Liver (tissue), 9 donors: Measurements from ENCODE around the gene SPTBN4. TPM values are rescaled to one million over a fixed set of nuclear protein-coding genes. Genes with fewer than 3 reads are reported as not detected.

ENCODE experiments used
- DNase-seq: peaks from one replicate; pipeline ENCODE4 v3.0.0-alpha.2; 2017; ENCODE audit warnings: low spot score
- H3K27ac ChIP-seq, 2 donors: one replicate each; pipeline ENCODE4 v1.7.0; 2013; ENCODE audit warnings: inconsistent platforms in 2 of 2, low read length in 2 of 2, control low read depth in 1 of 2, low read depth in 1 of 2, mild to moderate bottlenecking in 1 of 2
- H3K27me3 ChIP-seq, 4 donors: one replicate each; pipeline versions ENCODE4 v1.6.1 to v1.7.0; 2013; ENCODE audit warnings: low read length in 3 of 4, inconsistent platforms in 1 of 4, mild to moderate bottlenecking in 1 of 4, moderate library complexity in 1 of 4; ENCODE audit not compliant: control insufficient read depth in 4 of 4, insufficient read depth in 4 of 4
- H3K36me3 ChIP-seq, 4 donors: one replicate each; pipeline versions ENCODE4 v1.6.1 to v1.7.0; 2013; ENCODE audit warnings: low read length in 3 of 4, mild to moderate bottlenecking in 3 of 4, low read depth in 1 of 4, moderate library complexity in 1 of 4; ENCODE audit not compliant: control insufficient read depth in 4 of 4, insufficient read depth in 3 of 4
- H3K4me1 ChIP-seq, 4 donors: one replicate each; pipeline versions ENCODE4 v1.6.1 to v1.7.0; 2013; ENCODE audit warnings: low read length in 3 of 4, mild to moderate bottlenecking in 3 of 4, moderate library complexity in 1 of 4; ENCODE audit not compliant: control insufficient read depth in 4 of 4, insufficient read depth in 4 of 4
- H3K4me3 ChIP-seq, 3 donors: one replicate each; pipeline versions ENCODE4 v1.6.1 to v1.7.0; 2013; ENCODE audit warnings: low read length in 3 of 3, control low read depth in 1 of 3, low read depth in 1 of 3, mild to moderate bottlenecking in 1 of 3
- H3K9ac ChIP-seq, 2 donors: one replicate each; pipeline ENCODE4 v1.7.0; 2013; ENCODE audit warnings: low read length in 2 of 2, mild to moderate bottlenecking in 2 of 2, moderate library complexity in 2 of 2, control low read depth in 1 of 2, low read depth in 1 of 2
- H3K9me3 ChIP-seq, 4 donors: one replicate each; pipeline versions ENCODE4 v1.6.1 to v1.7.0; 2013; ENCODE audit warnings: low read length in 3 of 4; ENCODE audit not compliant: control insufficient read depth in 4 of 4
- ATF3 ChIP-seq: IDR thresholded peaks from 2 replicates; pipeline ENCODE4 v1.6.1; 2016; ENCODE audit warnings: antibody characterized with exemption
- CTCF ChIP-seq: fragments of 150-350 bp; IDR thresholded peaks from 2 replicates; pipeline ENCODE4 v1.5.1; 2017; ENCODE audit warnings: improper control_type of control experiment, low read depth, low read length; ENCODE audit not compliant: missing input control
- EGR1 ChIP-seq, 2 donors: IDR thresholded peaks; 2 replicates each; pipeline ENCODE4 v1.6.1; 2016 to 2018; ENCODE audit warnings: antibody characterized with exemption in 2 of 2, low read depth in 2 of 2
- FOXA1 ChIP-seq: IDR thresholded peaks from 2 replicates; pipeline ENCODE4 v1.6.1; 2016; ENCODE audit warnings: antibody characterized with exemption
- FOXA2 ChIP-seq: IDR thresholded peaks from 2 replicates; pipeline ENCODE4 v1.6.1; 2016; ENCODE audit warnings: antibody characterized with exemption
- GABPA ChIP-seq, 2 donors: IDR thresholded peaks in 1 of 2; conservative IDR thresholded peaks in 1 of 2; 2 replicates each; pipeline ENCODE4 v1.6.1; 2016; ENCODE audit warnings: antibody characterized with exemption in 2 of 2, mild to moderate bottlenecking in 1 of 2, moderate library complexity in 1 of 2
- HNF4A ChIP-seq, 2 donors: conservative IDR thresholded peaks; 2 replicates each; pipeline ENCODE4 v1.6.1; 2016; ENCODE audit warnings: antibody characterized with exemption in 2 of 2, mild to moderate bottlenecking in 2 of 2
- HNF4G ChIP-seq: IDR thresholded peaks from 2 replicates; pipeline ENCODE4 v1.6.1; 2016; ENCODE audit warnings: antibody characterized with exemption
- JUND ChIP-seq, 2 donors: IDR thresholded peaks; 2 replicates each; pipeline ENCODE4 v1.6.1; 2016; ENCODE audit warnings: antibody characterized with exemption in 2 of 2
- MAX ChIP-seq: IDR thresholded peaks from 2 replicates; pipeline ENCODE4 v1.6.1; 2016; ENCODE audit warnings: antibody characterized with exemption
- NR2F2 ChIP-seq: IDR thresholded peaks from 2 replicates; pipeline ENCODE4 v1.6.1; 2016; ENCODE audit warnings: antibody characterized with exemption
- RAD21 ChIP-seq, 2 donors: IDR thresholded peaks; 2 replicates each; pipeline ENCODE4 v1.6.1; 2016; ENCODE audit warnings: antibody characterized with exemption in 2 of 2, mild to moderate bottlenecking in 2 of 2
- REST ChIP-seq: IDR thresholded peaks from 2 replicates; pipeline ENCODE4 v1.6.1; 2016; ENCODE audit warnings: antibody characterized with exemption, mild to moderate bottlenecking
- RXRA ChIP-seq, 2 donors: IDR thresholded peaks; 2 replicates each; pipeline ENCODE4 v1.6.1; 2017 to 2018; ENCODE audit warnings: antibody characterized with exemption in 2 of 2, mild to moderate bottlenecking in 1 of 2
- SP1 ChIP-seq: IDR thresholded peaks from 2 replicates; pipeline ENCODE4 v1.6.1; 2018; ENCODE audit warnings: antibody characterized with exemption, mild to moderate bottlenecking
- TAF1 ChIP-seq: conservative IDR thresholded peaks from 2 replicates; pipeline ENCODE4 v1.6.1; 2016; ENCODE audit warnings: antibody characterized with exemption, mild to moderate bottlenecking
- YY1 ChIP-seq: IDR thresholded peaks from 2 replicates; pipeline ENCODE4 v1.6.1; 2016; ENCODE audit warnings: antibody characterized with exemption, mild to moderate bottlenecking
- WGBS: extraction: QIAGEN DNeasy Blood & Tissue Kit; methylation state at CpG from one replicate; pipeline ENCODE4 v1.1.7; 2013; 5-methylcytosine and 5-hydroxymethylcytosine counted together
- polyA plus RNA-seq, 2 donors: library from polyadenylated mRNA; stranded (reverse) in 1 of 2; unstranded in 1 of 2; fragments of 200-250 nt in 1 of 2; fragments of >200 nt in 1 of 2; fragmentation: Nextera tagmentation in 1 of 2; extraction: Ambion mirVana in 1 of 2; gene quantifications; one replicate each; pipeline versions ENCODE4 v1.2.1 to v1.2.3, GENCODE V29; 2013 to 2015
- total RNA-seq, 2 donors: library from RNA; depleted of rRNA; stranded (reverse); fragments of >200 nt; gene quantifications; one replicate each; pipeline ENCODE4 v1.2.3, GENCODE V29; 2014
- TF ChIP-seq, protein P1 (sequence below): IDR thresholded peaks from 2 replicates; pipeline ENCODE4 v1.6.1; 2016; ENCODE audit warnings: antibody characterized with exemption
- donor health status: healthy.
- donor health status: healthy.
- donor health status: healthy.
- donor health status: healthy.
- donor health status: healthy.

Gene SPTBN4
- total and polyA plus RNA-seq, 4 donors = 0.13 to 1.1 (median 0.62) TPM

GRCh38 chr19:40611096-40611495, 144.3 kb downstream of the SPTBN4 start:
- WGBS = 83% methylated on average over 15 of the region's 15 CpGs
- Histone ChIP-seq H3K27ac (no peak overlapping the region), H3K27me3 (peaks cover 0 to 4% (median 1%) of the 10 kb centered on the region in 4 donors), H3K9ac (no peak overlapping the region), H3K4me3 (no peak overlapping the region), H3K4me1 (peaks cover 6 to 23% (median 8%) of the 10 kb centered on the region in 4 donors), H3K36me3 (peaks cover 0 to 1% (median 0%) of the 10 kb centered on the region in 4 donors), H3K9me3 (no peaks in the 10 kb centered on the region)
- TF ChIP-seq SP1 (no peak), HNF4G (no peak), JUND (IDR thresholded peaks at IDR 0.05) (no peak), EGR1 (IDR thresholded peaks at IDR 0.05; ENCODE audit: low read depth in 2 of 2) (no peak), FOXA1 (no peak), RXRA (IDR thresholded peaks at IDR 0.05) (no peak), REST (no peak), ATF3 (no peak), MAX (no peak), GABPA (IDR thresholded peaks at IDR 0.05 in 1 of 2, conservative IDR thresholded peaks at IDR 0.05 in 1 of 2) (no peak), FOXA2 (no peak), CTCF (no peak), RAD21 (IDR thresholded peaks at IDR 0.05) (no peak), TAF1 (no peak), HNF4A (conservative IDR thresholded peaks at IDR 0.05) (no peak), NR2F2 (no peak), YY1 (no peak)
- TF ChIP-seq, protein P1, sequence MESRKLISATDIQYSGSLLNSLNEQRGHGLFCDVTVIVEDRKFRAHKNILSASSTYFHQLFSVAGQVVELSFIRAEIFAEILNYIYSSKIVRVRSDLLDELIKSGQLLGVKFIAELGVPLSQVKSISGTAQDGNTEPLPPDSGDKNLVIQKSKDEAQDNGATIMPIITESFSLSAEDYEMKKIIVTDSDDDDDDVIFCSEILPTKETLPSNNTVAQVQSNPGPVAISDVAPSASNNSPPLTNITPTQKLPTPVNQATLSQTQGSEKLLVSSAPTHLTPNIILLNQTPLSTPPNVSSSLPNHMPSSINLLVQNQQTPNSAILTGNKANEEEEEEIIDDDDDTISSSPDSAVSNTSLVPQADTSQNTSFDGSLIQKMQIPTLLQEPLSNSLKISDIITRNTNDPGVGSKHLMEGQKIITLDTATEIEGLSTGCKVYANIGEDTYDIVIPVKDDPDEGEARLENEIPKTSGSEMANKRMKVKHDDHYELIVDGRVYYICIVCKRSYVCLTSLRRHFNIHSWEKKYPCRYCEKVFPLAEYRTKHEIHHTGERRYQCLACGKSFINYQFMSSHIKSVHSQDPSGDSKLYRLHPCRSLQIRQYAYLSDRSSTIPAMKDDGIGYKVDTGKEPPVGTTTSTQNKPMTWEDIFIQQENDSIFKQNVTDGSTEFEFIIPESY = no peak
- DNase-seq = no peak
